ENCODE measurements around the gene KANSL1. TPM values are rescaled to one million over a fixed set of nuclear protein-coding genes. Genes with fewer than 3 reads are reported as not detected.

Gene KANSL1
- total RNA-seq, 2 donors from 2014 or later, result 60.0 to 72.3 TPM

- Histone ChIP-seq H3K36me3 (no peaks in the 10 kb centered on the region), H3K27me3 (no peaks in the 10 kb centered on the region), H3K4me3 (no peak overlapping the region), H3K4me1 (peaks cover 8% of the 10 kb centered on the region), H3K27ac (no peak overlapping the region), H3K9me3 (no peaks in the 10 kb centered on the region), H3K9ac (ENCODE audit: low read depth in 2 of 2, low read length in 2 of 2) (no peak overlapping the region)
- TF ChIP-seq CTCF (IDR thresholded peaks at IDR 0.05), result no peak
- no peak for DNase-seq
- intact Hi-C loops (cut with DNase I), result no loop called here
Measured at GRCh38 chr17:46143827-46144236, 49.4 kb downstream of the KANSL1 start.

GRCh38 chr17:46141645-46142044, 51.6 kb downstream of the KANSL1 start:
- Histone ChIP-seq H3K9me3 (no peaks in the 10 kb centered on the region), H3K4me1 (peaks cover 8% of the 10 kb centered on the region), H3K9ac (ENCODE audit: low read depth in 2 of 2, low read length in 2 of 2) (no peak overlapping the region), H3K36me3 (no peaks in the 10 kb centered on the region), H3K27ac (no peak overlapping the region), H3K4me3 (no peak overlapping the region), H3K27me3 (no peaks in the 10 kb centered on the region)
- TF ChIP-seq CTCF (IDR thresholded peaks at IDR 0.05), result no peak
- intact Hi-C loops (cut with DNase I), result no loop called here
- no peak for DNase-seq

GRCh38 chr17:46140645-46141197, 52.5 kb downstream of the KANSL1 start:
- Histone ChIP-seq H3K36me3 (no peaks in the 10 kb centered on the region), H3K4me1 (peaks cover 8% of the 10 kb centered on the region), H3K9me3 (no peaks in the 10 kb centered on the region), H3K9ac (ENCODE audit: low read depth in 2 of 2, low read length in 2 of 2) (no peak overlapping the region), H3K27me3 (no peaks in the 10 kb centered on the region), H3K27ac (no peak overlapping the region), H3K4me3 (no peak overlapping the region)
- intact Hi-C loops (cut with DNase I), result no loop called here
- TF ChIP-seq CTCF (IDR thresholded peaks at IDR 0.05), result no peak
- no peak for DNase-seq

GRCh38 chr17:46139432-46140210, 53.6 kb downstream of the KANSL1 start:
- Histone ChIP-seq H3K27ac (no peak overlapping the region), H3K9me3 (no peaks in the 10 kb centered on the region), H3K9ac (ENCODE audit: low read depth in 2 of 2, low read length in 2 of 2) (no peak overlapping the region), H3K36me3 (no peaks in the 10 kb centered on the region), H3K4me1 (peaks cover 8% of the 10 kb centered on the region), H3K4me3 (no peak overlapping the region), H3K27me3 (no peaks in the 10 kb centered on the region)
- intact Hi-C loops (cut with DNase I), result no loop called here
- DNase-seq, result no peak
- TF ChIP-seq CTCF (IDR thresholded peaks at IDR 0.05), result no peak

GRCh38 chr17:46138473-46138872, 54.8 kb downstream of the KANSL1 start:
- DNase-seq, result no peak

More at GRCh38 chr17:46138473-46138872, 54.8 kb downstream of the KANSL1 start:
- no peaks in the 10 kb centered on the region for H3K9me3 ChIP-seq
- H3K9ac ChIP-seq (ENCODE audit: low read depth in 2 of 2, low read length in 2 of 2), result no peak overlapping the region
- H3K27me3 ChIP-seq, result no peaks in the 10 kb centered on the region
- H3K4me3 ChIP-seq, result no peak overlapping the region
- H3K4me1 ChIP-seq, result peaks cover 8% of the 10 kb centered on the region
- no peak overlapping the region for H3K27ac ChIP-seq
- intact Hi-C loops (cut with DNase I), result no loop called here
- no peaks in the 10 kb centered on the region for H3K36me3 ChIP-seq
- no peak for TF ChIP-seq CTCF (IDR thresholded peaks at IDR 0.05)
